T-cell (primary cell): ENCODE data around the gene ZSCAN5A. TPM values are rescaled to one million over a fixed set of nuclear protein-coding genes. Genes with fewer than 3 reads are reported as not detected.
"Not testable (repeated sequence)": the region's sequence is repeated elsewhere in the genome, so short reads cannot be mapped to it uniquely, and the experiment has no call there.

ENCODE experiments used
- ATAC-seq, 4 experiments: fragments of 200-7000 bp in 3 of 4; fragments of 150-1000 bp in 1 of 4; cut with Tn5 transposase; replicated peaks in 1 of 4; 1 replicate in 3 of 4; 2 replicates in 1 of 4; pipeline ENCODE4 v1.10.0; 2021; ENCODE audit warnings: moderate library complexity in 3 of 4, mild to moderate bottlenecking in 2 of 4, moderate number of reproducible peaks in 1 of 4
- CTCF ChIA-PET, 2 donors: fragments of 300-600 bp; sonication (Branson Sonifier 250); formaldehyde crosslinking; loops; one replicate each; lab custom pipeline; 2022; ENCODE audit warnings: antibody characterized with exemption in 2 of 2; lab: Charles Lee
- POLR2A ChIA-PET, 2 donors: fragments of 300-600 bp; sonication (Branson Sonifier 250); formaldehyde crosslinking; loops; one replicate each; lab custom pipeline; 2022; ENCODE audit warnings: antibody characterized with exemption in 2 of 2; lab: Charles Lee
- DNase-seq, 35 experiments: peaks; one replicate each; pipeline versions ENCODE4 v3.0.0 to v3.0.0-alpha.2; 2013 to 2023
- H3K27ac ChIP-seq: one replicate; pipeline ENCODE4 v1.5.1; 2013; ENCODE audit warnings: low read length
- H3K27me3 ChIP-seq, 2 experiments: replicated peaks in 1 of 2; 1 replicate in 1 of 2; 2 replicates in 1 of 2; pipeline versions ENCODE4 v1.6.1 to v1.7.0; 2013; ENCODE audit warnings: low read length in 1 of 2, mixed read lengths in 1 of 2; ENCODE audit not compliant: control insufficient read depth in 2 of 2, insufficient read depth in 2 of 2; ENCODE audit errors: extremely low read depth in 1 of 2
- H3K36me3 ChIP-seq, 2 donors: 1 replicate in 1 of 2; 2 replicates in 1 of 2; pipeline versions ENCODE4 v1.6.1 to v1.7.0; 2013; ENCODE audit warnings: low read length in 1 of 2; ENCODE audit not compliant: control insufficient read depth in 2 of 2, insufficient read depth in 1 of 2; ENCODE audit errors: extremely low read depth in 1 of 2
- H3K4me1 ChIP-seq, 2 experiments: 1 replicate in 1 of 2; 2 replicates in 1 of 2; pipeline versions ENCODE4 v1.6.1 to v1.7.0; 2013; ENCODE audit warnings: low read length in 2 of 2, mixed read lengths in 1 of 2; ENCODE audit not compliant: insufficient read depth in 2 of 2, control insufficient read depth in 1 of 2; ENCODE audit errors: extremely low read depth in 1 of 2
- H3K4me3 ChIP-seq, 2 donors: 1 replicate in 1 of 2; 2 replicates in 1 of 2; pipeline versions ENCODE4 v1.5.1 to v1.7.0; 2013; ENCODE audit warnings: mild to moderate bottlenecking in 2 of 2, low read length in 1 of 2, moderate library complexity in 1 of 2; ENCODE audit not compliant: control insufficient read depth in 1 of 2; ENCODE audit errors: extremely low read depth in 1 of 2
- H3K9me3 ChIP-seq: 2 replicates; pipeline ENCODE4 v1.7.0; 2013
- H3K27ac Mint-ChIP-seq, 2 donors: one replicate each; pipeline ENCODE4 v1.8.0; 2020 to 2021; ENCODE audit warnings: mild to moderate bottlenecking in 2 of 2, mixed read lengths in 2 of 2
- H3K27me3 Mint-ChIP-seq, 2 donors: one replicate each; pipeline ENCODE4 v1.8.0; 2021 to 2022; ENCODE audit warnings: mixed read lengths in 2 of 2
- H3K36me3 Mint-ChIP-seq: one replicate; pipeline ENCODE4 v1.8.0; 2021; ENCODE audit warnings: mixed read lengths
- H3K4me1 Mint-ChIP-seq, 3 donors: one replicate each; pipeline ENCODE4 v1.8.0; 2020 to 2022; ENCODE audit warnings: mixed read lengths in 3 of 3, mild to moderate bottlenecking in 1 of 3
- H3K4me3 Mint-ChIP-seq, 3 donors: one replicate each; pipeline ENCODE4 v1.8.0; 2020 to 2022; ENCODE audit warnings: mild to moderate bottlenecking in 3 of 3, mixed read lengths in 3 of 3, moderate library complexity in 3 of 3
- H3K9me3 Mint-ChIP-seq, 3 donors: one replicate each; pipeline ENCODE4 v1.8.0; 2020 to 2022; ENCODE audit warnings: mixed read lengths in 3 of 3
- WGBS: methylation state at CpG from one replicate; pipeline ENCODE4 v1.1.5; 2013; ENCODE audit warnings: missing lambda C conversion rate; ENCODE audit not compliant: insufficient coverage; 5-methylcytosine and 5-hydroxymethylcytosine counted together
- total RNA-seq, 35 experiments: library from RNA in 6 of 35; stranded (reverse) in 6 of 35; fragments of 120-200 nt in 1 of 35; gene quantifications; one replicate each; pipeline versions ENCODE4 v1.2.1 to v1.2.4 and lab custom pipeline; 2013 to 2026

Gene ZSCAN5A
- total RNA-seq, 5 donors from 2014 or later (not counting 1 experiment from before 2014, with no cell fraction given) = 9.5 to 12.7 (median 11.1) TPM

GRCh38 chr19:56223481-56223880, 91.2 kb downstream of the ZSCAN5A start:
- Mint-ChIP-seq H3K27ac (no peak overlapping the region), H3K36me3 (peaks cover 28% of the 10 kb centered on the region), H3K4me3 (no peak overlapping the region), H3K9me3 (no peaks in the 10 kb centered on the region), H3K27me3 (peaks cover 0 to 2% of the 10 kb centered on the region in 2 donors), H3K4me1 (peaks cover 0 to 1% (median 0%) of the 10 kb centered on the region in 3 donors)
- no peaks in the 10 kb centered on the region for H3K9me3 ChIP-seq
- H3K4me3 ChIP-seq = no peak overlapping the region
- ChIA-PET CTCF (no interaction called here), POLR2A (no interaction called here)
- no peaks in the 10 kb centered on the region for H3K36me3 ChIP-seq
- WGBS = 86% methylated on average over 9 of the region's 9 CpGs
- DNase-seq (no peak), ATAC-seq (no peak)
- no peaks in the 10 kb centered on the region for H3K4me1 ChIP-seq
- H3K27me3 ChIP-seq = peaks cover 2% of the 10 kb centered on the region in 2 experiments
- H3K27ac ChIP-seq = no peak overlapping the region

GRCh38 chr19:56222901-56223300, 91.7 kb downstream of the ZSCAN5A start:
- H3K36me3 ChIP-seq = no peaks in the 10 kb centered on the region
- no peak for DNase-seq
- no peak overlapping the region for H3K27ac ChIP-seq
- POLR2A ChIA-PET = no interaction called here
- H3K4me3 Mint-ChIP-seq = no peak overlapping the region
- no peak overlapping the region for H3K27ac Mint-ChIP-seq
- peaks cover 2 to 6% of the 10 kb centered on the region in 2 experiments for H3K27me3 ChIP-seq
- peaks cover 0 to 3% (median 2%) of the 10 kb centered on the region in 3 donors for H3K4me1 Mint-ChIP-seq
- no peak for ATAC-seq
- no peaks in the 10 kb centered on the region for H3K9me3 Mint-ChIP-seq
- H3K4me1 ChIP-seq = no peaks in the 10 kb centered on the region
- no peaks in the 10 kb centered on the region for H3K9me3 ChIP-seq
- no peak overlapping the region for H3K4me3 ChIP-seq
- CTCF ChIA-PET = no interaction called here
- peaks cover 3 to 6% of the 10 kb centered on the region in 2 donors for H3K27me3 Mint-ChIP-seq
- peaks cover 28% of the 10 kb centered on the region for H3K36me3 Mint-ChIP-seq
- 100% methylated on average over 3 of the region's 6 CpGs for WGBS

GRCh38 chr19:56221851-56222250, 92.8 kb downstream of the ZSCAN5A start:
- peaks cover 2 to 16% of the 10 kb centered on the region in 2 experiments for H3K27me3 ChIP-seq
- ATAC-seq = no peak
- POLR2A ChIA-PET = no interaction called here
- Mint-ChIP-seq H3K27me3 (peaks cover 4 to 11% of the 10 kb centered on the region in 2 donors), H3K9me3 (no peaks in the 10 kb centered on the region), H3K4me1 (peaks cover 0 to 7% (median 5%) of the 10 kb centered on the region in 3 donors), H3K36me3 (peaks cover 28% of the 10 kb centered on the region), H3K4me3 (no peak overlapping the region), H3K27ac (no peak overlapping the region)
- H3K27ac ChIP-seq = no peak overlapping the region
- no peaks in the 10 kb centered on the region for H3K9me3 ChIP-seq
- peaks cover 0 to 4% of the 10 kb centered on the region in 2 experiments for H3K4me1 ChIP-seq
- DNase-seq = no peak
- H3K4me3 ChIP-seq = no peak overlapping the region
- CTCF ChIA-PET = no interaction called here
- 98% methylated on average over 6 of the region's 14 CpGs for WGBS
- H3K36me3 ChIP-seq = no peaks in the 10 kb centered on the region

GRCh38 chr19:56221442-56221841, 93.2 kb downstream of the ZSCAN5A start:
- Mint-ChIP-seq H3K27me3 (peaks cover 4 to 13% of the 10 kb centered on the region in 2 donors), H3K36me3 (peaks cover 28% of the 10 kb centered on the region)
- peaks cover 2 to 20% of the 10 kb centered on the region in 2 experiments for H3K27me3 ChIP-seq
- H3K4me3 Mint-ChIP-seq, H3K36me3 ChIP-seq, H3K27ac Mint-ChIP-seq, POLR2A ChIA-PET, ATAC-seq, H3K9me3 Mint-ChIP-seq, CTCF ChIA-PET, DNase-seq, H3K9me3 ChIP-seq, H3K4me3 ChIP-seq, H3K27ac ChIP-seq, H3K4me1 Mint-ChIP-seq, H3K4me1 ChIP-seq: not testable (repeated sequence)
- 74% methylated on average over 4 of the region's 9 CpGs for WGBS

GRCh38 chr19:56218961-56219360, 95.7 kb downstream of the ZSCAN5A start:
- WGBS = 74% methylated on average over 7 of the region's 10 CpGs
- H3K9me3 Mint-ChIP-seq = no peaks in the 10 kb centered on the region
- H3K4me3 Mint-ChIP-seq = no peak overlapping the region
- ATAC-seq (no peak), DNase-seq (no peak)
- Histone ChIP-seq H3K36me3 (no peaks in the 10 kb centered on the region), H3K4me3 (no peak overlapping the region), H3K27ac (no peak overlapping the region), H3K4me1 (peaks cover 0 to 4% of the 10 kb centered on the region in 2 experiments), H3K27me3 (peaks cover 2 to 22% of the 10 kb centered on the region in 2 experiments), H3K9me3 (no peaks in the 10 kb centered on the region)
- peaks cover 0 to 9% (median 6%) of the 10 kb centered on the region in 3 donors for H3K4me1 Mint-ChIP-seq
- ChIA-PET POLR2A (no interaction called here), CTCF (no interaction called here)
- H3K27ac Mint-ChIP-seq = no peak overlapping the region
- peaks cover 28% of the 10 kb centered on the region for H3K36me3 Mint-ChIP-seq
- H3K27me3 Mint-ChIP-seq = peaks cover 16 to 32% of the 10 kb centered on the region in 2 donors

- peaks cover 2 to 25% of the 10 kb centered on the region in 2 experiments for H3K27me3 ChIP-seq
- Mint-ChIP-seq H3K27ac (no peak overlapping the region), H3K4me1 (peaks cover 0 to 9% (median 6%) of the 10 kb centered on the region in 3 donors), H3K27me3 (peaks cover 20 to 37% of the 10 kb centered on the region in 2 donors), H3K36me3 (peaks cover 11% of the 10 kb centered on the region), H3K9me3 (no peaks in the 10 kb centered on the region), H3K4me3 (peak overlapping the region in 2 of 3 donors; percentile 5 to 49)
- peak in 1 of 35 experiments; percentile 3 for DNase-seq
- ATAC-seq = no peak
- WGBS = 18% methylated on average over 76 of the region's 79 CpGs
- peak overlapping the region in 1 of 2 donors; percentile 49 for H3K4me3 ChIP-seq
- no peaks in the 10 kb centered on the region for H3K9me3 ChIP-seq
- peaks cover 0 to 4% of the 10 kb centered on the region in 2 experiments for H3K4me1 ChIP-seq
- ChIA-PET CTCF (no interaction called here), POLR2A (no interaction called here)
- H3K27ac ChIP-seq = no peak overlapping the region
- no peaks in the 10 kb centered on the region for H3K36me3 ChIP-seq
Measured at GRCh38 chr19:56217039-56217949, 97.3 kb downstream of the ZSCAN5A start.
